Mesenchymal stem cell (in vitro differentiated cells and primary cell): ENCODE measurements around the gene IGFBP7.

Experiments
- DNase-seq: peaks from one replicate; pipeline ENCODE4 v3.0.0-alpha.2; 2013
- H2AFZ ChIP-seq: one replicate; pipeline ENCODE4 v1.6.1; 2013; ENCODE audit warnings: low read depth, mild to moderate bottlenecking, control low read depth, inconsistent platforms, low read length, moderate library complexity
- H2AK5ac ChIP-seq: 2 replicates; pipeline ENCODE4 v1.6.1; 2013; ENCODE audit warnings: low read length, moderate library complexity, mild to moderate bottlenecking, inconsistent platforms; ENCODE audit not compliant: severe bottlenecking
- H2BK120ac ChIP-seq: one replicate; pipeline ENCODE4 v1.6.1; 2013; ENCODE audit warnings: low read depth, mild to moderate bottlenecking, inconsistent platforms, low read length, moderate library complexity
- H2BK12ac ChIP-seq, 2 experiments: one replicate each; pipeline ENCODE4 v1.6.1; 2013; ENCODE audit warnings: inconsistent platforms in 2 of 2, low read length in 2 of 2, mild to moderate bottlenecking in 2 of 2, moderate library complexity in 2 of 2, control low read depth in 1 of 2
- H2BK15ac ChIP-seq: one replicate; pipeline ENCODE4 v1.6.1; 2013; ENCODE audit warnings: mild to moderate bottlenecking, low read depth, inconsistent platforms; ENCODE audit not compliant: poor library complexity, severe bottlenecking
- H2BK5ac ChIP-seq: 2 replicates; pipeline ENCODE4 v1.6.1; 2013; ENCODE audit warnings: low read depth, mild to moderate bottlenecking, low read length, control low read depth, inconsistent platforms; ENCODE audit not compliant: poor library complexity, severe bottlenecking
- H3K14ac ChIP-seq, 2 experiments: one replicate each; pipeline ENCODE4 v1.6.1; 2013; ENCODE audit warnings: inconsistent platforms in 2 of 2, low read length in 2 of 2, control low read depth in 1 of 2, mild to moderate bottlenecking in 1 of 2, moderate library complexity in 1 of 2
- H3K18ac ChIP-seq, 2 experiments: one replicate each; pipeline ENCODE4 v1.6.1; 2013; ENCODE audit warnings: inconsistent platforms in 2 of 2, low read length in 2 of 2, control low read depth in 1 of 2, low read depth in 1 of 2, mild to moderate bottlenecking in 1 of 2
- H3K23ac ChIP-seq, 2 experiments: one replicate each; pipeline ENCODE4 v1.6.1; 2013; ENCODE audit warnings: inconsistent platforms in 2 of 2, low read length in 2 of 2, mild to moderate bottlenecking in 2 of 2, moderate library complexity in 2 of 2, control low read depth in 1 of 2
- H3K27ac ChIP-seq: 2 replicates; pipeline ENCODE4 v1.5.1; 2013; ENCODE audit warnings: mild to moderate bottlenecking, moderate library complexity, low read length, control low read depth, inconsistent platforms; ENCODE audit not compliant: poor library complexity, severe bottlenecking
- H3K27me3 ChIP-seq, 2 experiments: 2 replicates each; pipeline versions ENCODE4 v1.6.1 to v1.7.0; 2013; ENCODE audit warnings: low read length in 2 of 2, mild to moderate bottlenecking in 2 of 2, moderate library complexity in 2 of 2, control low read depth in 1 of 2, inconsistent platforms in 1 of 2; ENCODE audit not compliant: control insufficient read depth in 1 of 2, insufficient read depth in 1 of 2
- H3K36me3 ChIP-seq, 2 experiments: 2 replicates each; pipeline versions ENCODE4 v1.6.1 to v1.7.0; 2013; ENCODE audit warnings: low read length in 2 of 2, control low read depth in 1 of 2, inconsistent platforms in 1 of 2, low read depth in 1 of 2, mild to moderate bottlenecking in 1 of 2; ENCODE audit not compliant: insufficient read depth in 2 of 2, control insufficient read depth in 1 of 2
- H3K4ac ChIP-seq, 2 experiments: one replicate each; pipeline ENCODE4 v1.6.1; 2013; ENCODE audit warnings: inconsistent platforms in 2 of 2, low read length in 2 of 2, mild to moderate bottlenecking in 2 of 2, moderate library complexity in 2 of 2, control low read depth in 1 of 2, low read depth in 1 of 2
- H3K4me1 ChIP-seq: 2 replicates; pipeline ENCODE4 v1.6.1; 2013; ENCODE audit warnings: low read depth, low read length, control low read depth; ENCODE audit not compliant: control insufficient read depth, insufficient read depth
- H3K4me2 ChIP-seq: 2 replicates; pipeline ENCODE4 v1.6.1; 2013; ENCODE audit warnings: low read length, mild to moderate bottlenecking, inconsistent platforms; ENCODE audit not compliant: poor library complexity, severe bottlenecking
- H3K4me3 ChIP-seq, 2 experiments: 2 replicates each; pipeline versions ENCODE4 v1.5.1 to v1.7.0; 2013; ENCODE audit warnings: low read length in 2 of 2, mild to moderate bottlenecking in 2 of 2, control low read depth in 1 of 2, low read depth in 1 of 2; ENCODE audit not compliant: insufficient read depth in 1 of 2
- H3K79me1 ChIP-seq: replicated peaks from 2 replicates; pipeline ENCODE4 v1.6.1; 2013; ENCODE audit warnings: mild to moderate bottlenecking, control low read depth, low read length, inconsistent platforms; ENCODE audit not compliant: poor library complexity, severe bottlenecking
- H3K9ac ChIP-seq: 2 replicates; pipeline ENCODE4 v1.7.0; 2013; ENCODE audit warnings: mild to moderate bottlenecking, low read length, moderate library complexity
- H3K9me3 ChIP-seq: 2 replicates; pipeline ENCODE4 v1.7.0; 2013; ENCODE audit warnings: mild to moderate bottlenecking, low read length; ENCODE audit not compliant: control insufficient read depth
- H4K8ac ChIP-seq: one replicate; pipeline ENCODE4 v1.6.1; 2013; ENCODE audit warnings: inconsistent platforms, mild to moderate bottlenecking, low read length, moderate library complexity
- H4K91ac ChIP-seq: one replicate; pipeline ENCODE4 v1.6.1; 2013; ENCODE audit warnings: mild to moderate bottlenecking, low read length, inconsistent platforms
- WGBS: methylation state at CpG from one replicate; pipeline ENCODE4 v1.1.7; 2013; ENCODE audit warnings: mixed read lengths; 5-methylcytosine and 5-hydroxymethylcytosine counted together

The IGFBP7 gene

GRCh38 chr4:57089549-57089948, 20.6 kb downstream of the IGFBP7 start:
- Histone ChIP-seq H3K27ac (peak overlapping the region; percentile 33), H3K14ac (no peak overlapping the region), H2AFZ (no peak overlapping the region), H2AK5ac (peak overlapping the region; percentile 44), H4K8ac (no peak overlapping the region), H4K91ac (no peak overlapping the region), H2BK12ac (no peak overlapping the region), H2BK15ac (no peak overlapping the region), H3K23ac (no peak overlapping the region), H2BK5ac (no peak overlapping the region), H3K79me1 (no peaks in the 10 kb centered on the region), H3K4me1 (peaks cover 9% of the 10 kb centered on the region), H3K18ac (peak overlapping the region in 1 of 2 experiments; percentile 34), H3K4me3 (no peak overlapping the region), H3K4ac (no peak overlapping the region), H3K9me3 (peaks cover 3% of the 10 kb centered on the region), H3K9ac (no peak overlapping the region), H3K36me3 (peaks cover 0 to 26% of the 10 kb centered on the region in 2 experiments), H3K27me3 (no peaks in the 10 kb centered on the region), H3K4me2 (no peak overlapping the region), H2BK120ac (no peak overlapping the region)
- no peak for DNase-seq
- WGBS: 94% methylated on average over 2 of the region's 2 CpGs

GRCh38 chr4:57086031-57086723, 24.0 kb downstream of the IGFBP7 start:
- Histone ChIP-seq H2AK5ac (no peak overlapping the region), H3K4ac (no peak overlapping the region), H4K91ac (no peak overlapping the region), H3K18ac (no peak overlapping the region), H2AFZ (no peak overlapping the region), H2BK5ac (no peak overlapping the region), H3K79me1 (no peaks in the 10 kb centered on the region), H2BK15ac (no peak overlapping the region), H3K36me3 (peaks cover 0 to 26% of the 10 kb centered on the region in 2 experiments), H3K4me3 (no peak overlapping the region), H3K23ac (no peak overlapping the region), H3K27ac (peak overlapping the region; percentile 11), H3K4me1 (peaks cover 9% of the 10 kb centered on the region), H4K8ac (no peak overlapping the region), H3K9me3 (peaks cover 3% of the 10 kb centered on the region), H3K9ac (no peak overlapping the region), H3K14ac (no peak overlapping the region), H2BK120ac (no peak overlapping the region), H3K4me2 (no peak overlapping the region), H2BK12ac (peak overlapping the region in 1 of 2 experiments; percentile 28), H3K27me3 (no peaks in the 10 kb centered on the region)
- no peak for DNase-seq
- 0% methylated on average over 1 of the region's 4 CpGs for WGBS

- H2AFZ ChIP-seq: no peak overlapping the region
- no peak overlapping the region for H3K4me2 ChIP-seq
- peaks cover 0 to 27% of the 10 kb centered on the region in 2 experiments for H3K36me3 ChIP-seq
- WGBS: no CpG with 5 or more reads among the region's 4 CpGs
- H2BK5ac ChIP-seq: no peak overlapping the region
- H4K8ac ChIP-seq: no peak overlapping the region
- DNase-seq: no peak
- H3K9ac ChIP-seq: no peak overlapping the region
- no peak overlapping the region for H4K91ac ChIP-seq
- H3K4me1 ChIP-seq: peaks cover 13% of the 10 kb centered on the region
- no peaks in the 10 kb centered on the region for H3K79me1 ChIP-seq
- H2BK15ac ChIP-seq: no peak overlapping the region
- no peaks in the 10 kb centered on the region for H3K27me3 ChIP-seq
- peaks cover 3% of the 10 kb centered on the region for H3K9me3 ChIP-seq
- no peak overlapping the region for H2AK5ac ChIP-seq
- H3K27ac ChIP-seq: no peak overlapping the region
- no peak overlapping the region for H3K4ac ChIP-seq
- no peak overlapping the region for H3K18ac ChIP-seq
- no peak overlapping the region for H3K23ac ChIP-seq
- no peak overlapping the region for H2BK120ac ChIP-seq
- H3K4me3 ChIP-seq: no peak overlapping the region
- no peak overlapping the region for H3K14ac ChIP-seq
- H2BK12ac ChIP-seq: no peak overlapping the region
Measured at GRCh38 chr4:57085278-57085677, 24.9 kb downstream of the IGFBP7 start.

- peaks cover 3% of the 10 kb centered on the region for H3K9me3 ChIP-seq
- 93% methylated on average over 2 of the region's 2 CpGs for WGBS
Measured at GRCh38 chr4:57084360-57084759, 25.8 kb downstream of the IGFBP7 start.

More at GRCh38 chr4:57084360-57084759, 25.8 kb downstream of the IGFBP7 start:
- no peak overlapping the region for H4K8ac ChIP-seq
- peaks cover 0 to 27% of the 10 kb centered on the region in 2 experiments for H3K36me3 ChIP-seq
- H3K18ac ChIP-seq: no peak overlapping the region
- H3K79me1 ChIP-seq: no peaks in the 10 kb centered on the region
- no peak overlapping the region for H4K91ac ChIP-seq
- H2BK15ac ChIP-seq: no peak overlapping the region
- no peak overlapping the region for H3K9ac ChIP-seq
- H2BK120ac ChIP-seq: no peak overlapping the region
- no peak overlapping the region for H3K14ac ChIP-seq
- no peaks in the 10 kb centered on the region for H3K27me3 ChIP-seq
- peak overlapping the region; percentile 44 for H3K27ac ChIP-seq
- no peak for DNase-seq
- H2BK5ac ChIP-seq: no peak overlapping the region
- no peak overlapping the region for H3K4ac ChIP-seq
- H2AK5ac ChIP-seq: no peak overlapping the region
- H3K4me1 ChIP-seq: peaks cover 16% of the 10 kb centered on the region
- H2BK12ac ChIP-seq: no peak overlapping the region
- no peak overlapping the region for H3K23ac ChIP-seq
- no peak overlapping the region for H3K4me3 ChIP-seq
- no peak overlapping the region for H3K4me2 ChIP-seq
- no peak overlapping the region for H2AFZ ChIP-seq
